NCI-H524 (cell line): Measurements from ENCODE around the gene CDH11.

ENCODE experiments used
- DNase-seq, 2 experiments: peaks; one replicate each; lab custom pipeline; 2025; lab: John Stamatoyannopoulos, UW

The CDH11 gene

GRCh38 chr16:65024767-65025178, 97.1 kb downstream of the CDH11 start:
- DNase-seq, result no peak

- no peak for DNase-seq
These were observed 98.1 kb downstream of the CDH11 start for GRCh38 chr16:65023802-65024201.

- no peak for DNase-seq
These were observed 99.8 kb downstream of the CDH11 start for GRCh38 chr16:65021852-65022595.

- DNase-seq, result no peak
These were observed 105.1 kb downstream of the CDH11 start for GRCh38 chr16:65016754-65017153.

DNA sequence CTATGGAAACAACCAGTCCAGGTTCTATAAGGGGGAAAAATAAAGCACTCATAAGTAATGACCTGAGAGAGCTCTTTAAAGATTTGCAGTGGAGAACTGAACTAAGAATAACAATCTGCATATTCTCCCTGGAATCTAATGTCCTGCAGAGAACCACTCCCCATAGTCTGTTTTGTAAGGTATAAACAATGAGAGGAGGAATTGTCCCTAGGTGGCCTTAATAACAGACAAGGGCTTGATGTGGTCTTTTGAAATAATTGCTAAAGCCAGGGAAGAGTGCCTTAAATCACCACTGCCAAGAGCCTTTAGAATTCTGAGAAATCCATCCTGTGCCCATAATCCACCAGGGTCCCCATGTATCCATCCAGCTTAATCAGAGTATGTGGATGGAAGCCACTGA, 106.3 kb downstream of the CDH11 start:
- DNase-seq, result no peak

GRCh38 chr16:65012357-65012756, 109.5 kb downstream of the CDH11 start:
- no peak for DNase-seq

DNA sequence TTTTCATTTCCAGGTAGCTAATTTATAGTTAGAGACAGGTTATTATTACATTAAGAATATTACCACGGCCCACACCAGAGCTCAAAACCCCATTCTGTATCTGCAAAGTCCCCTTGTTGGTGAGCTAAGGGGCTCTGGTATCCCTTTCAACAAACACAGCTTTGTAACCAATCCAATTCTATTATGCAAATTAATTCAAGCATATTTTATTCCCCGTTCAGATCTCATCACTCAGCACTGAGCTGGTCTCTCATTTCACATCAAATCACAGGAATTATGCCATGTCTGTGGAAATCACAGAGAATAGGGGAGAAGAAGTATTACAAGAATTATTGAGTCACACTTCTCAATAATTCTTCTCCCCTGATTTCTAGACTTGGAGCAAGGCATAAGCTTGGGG, 111.7 kb downstream of the CDH11 start:
- DNase-seq, result no peak

GRCh38 chr16:65005696-65006095, 116.2 kb downstream of the CDH11 start:
- no peak for DNase-seq

- DNase-seq, result no peak
These were observed 117.3 kb downstream of the CDH11 start for GRCh38 chr16:65004570-65004969.

DNA sequence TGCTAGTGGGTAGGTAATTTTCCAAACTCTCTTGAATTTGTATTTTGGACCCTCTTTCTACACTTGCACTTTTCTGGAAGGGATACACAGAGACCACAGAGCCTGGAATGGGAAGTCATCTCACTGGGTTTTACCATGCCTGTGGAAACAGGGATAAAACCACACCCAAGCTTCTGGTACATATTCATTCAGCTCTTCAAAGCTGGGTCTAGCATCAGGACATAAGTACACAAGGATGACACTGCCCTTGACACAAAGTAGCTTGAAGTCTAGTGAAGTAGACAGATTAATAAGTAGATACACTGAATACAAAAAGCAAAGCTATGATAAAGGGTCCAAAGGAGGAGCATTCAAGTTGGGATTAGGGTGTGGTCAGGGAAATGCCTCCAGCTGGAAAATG, 118.2 kb downstream of the CDH11 start:
- no peak for DNase-seq

GRCh38 chr16:65002265-65002664, 119.6 kb downstream of the CDH11 start:
- DNase-seq, result peak in 1 of 2 experiments; percentile 40

- DNase-seq, result no peak
These were observed 121.2 kb downstream of the CDH11 start for GRCh38 chr16:65000654-65001053.

DNA sequence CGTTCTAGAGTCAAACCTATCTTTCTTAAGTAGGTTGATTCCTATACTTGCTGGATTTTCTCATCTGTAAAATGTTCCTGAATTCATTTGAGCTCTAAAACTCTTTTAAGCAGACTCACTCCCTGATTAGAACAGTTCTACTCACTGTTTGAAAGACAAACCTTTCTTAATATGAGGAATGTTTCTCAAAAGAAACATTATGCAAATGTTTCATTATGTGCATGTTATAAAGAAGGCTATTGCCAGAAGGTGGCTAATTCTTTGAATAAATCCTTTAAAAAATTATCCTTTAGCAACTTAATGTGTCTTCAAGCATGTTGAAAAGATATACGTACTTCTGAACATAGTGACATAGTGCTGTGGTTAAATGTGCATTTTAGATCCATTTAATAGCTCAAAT, 124.1 kb downstream of the CDH11 start:
- DNase-seq, result no peak

- no peak for DNase-seq
These were observed 124.7 kb downstream of the CDH11 start for GRCh38 chr16:64997121-64997520.

DNA sequence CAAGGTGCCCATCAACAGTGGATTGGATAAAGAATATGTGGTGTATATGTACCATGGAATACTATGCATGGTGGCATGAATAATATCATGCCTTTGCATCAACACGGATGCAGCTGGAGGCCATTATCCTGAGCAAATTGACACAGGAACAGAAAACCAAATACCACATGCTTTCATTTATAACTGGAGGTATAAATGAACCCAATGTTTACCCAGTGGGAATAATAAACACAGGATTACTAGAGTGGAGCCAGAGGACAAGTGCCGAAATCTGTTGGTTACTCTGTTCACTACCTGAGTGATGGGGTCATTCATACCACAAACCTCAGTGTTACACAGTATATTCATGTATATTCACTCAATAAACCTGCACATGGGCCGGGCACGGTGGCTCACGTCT, 125.2 kb downstream of the CDH11 start:
- no peak for DNase-seq

DNA sequence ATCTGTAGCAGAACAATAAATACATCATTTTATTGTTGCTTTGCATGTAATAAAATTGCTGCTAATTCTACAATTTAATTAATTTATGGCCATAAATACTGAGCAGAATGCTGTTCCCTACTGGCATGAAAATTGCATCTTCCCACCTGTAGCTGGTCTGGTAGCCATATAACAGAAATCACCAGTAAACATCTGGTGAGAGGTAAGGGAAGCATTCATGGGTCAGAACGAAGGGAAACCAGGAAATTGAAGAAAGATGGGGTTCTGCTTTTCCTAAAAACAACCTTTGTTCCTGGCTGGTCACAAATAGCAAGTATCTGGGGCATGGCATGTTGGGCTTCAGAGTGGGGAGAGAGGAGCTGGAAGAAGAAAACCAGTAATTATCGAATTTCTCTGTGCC, 128.4 kb downstream of the CDH11 start:
- DNase-seq, result no peak

GRCh38 chr16:64991001-64991400, 130.9 kb downstream of the CDH11 start:
- DNase-seq, result no peak

GRCh38 chr16:64990101-64990500, 131.8 kb downstream of the CDH11 start:
- DNase-seq, result no peak

GRCh38 chr16:64989050-64989449, 132.8 kb downstream of the CDH11 start:
- DNase-seq, result no peak

GRCh38 chr16:64983963-64984362, 137.9 kb downstream of the CDH11 start:
- peak; percentile 85 to 95 for DNase-seq

DNA sequence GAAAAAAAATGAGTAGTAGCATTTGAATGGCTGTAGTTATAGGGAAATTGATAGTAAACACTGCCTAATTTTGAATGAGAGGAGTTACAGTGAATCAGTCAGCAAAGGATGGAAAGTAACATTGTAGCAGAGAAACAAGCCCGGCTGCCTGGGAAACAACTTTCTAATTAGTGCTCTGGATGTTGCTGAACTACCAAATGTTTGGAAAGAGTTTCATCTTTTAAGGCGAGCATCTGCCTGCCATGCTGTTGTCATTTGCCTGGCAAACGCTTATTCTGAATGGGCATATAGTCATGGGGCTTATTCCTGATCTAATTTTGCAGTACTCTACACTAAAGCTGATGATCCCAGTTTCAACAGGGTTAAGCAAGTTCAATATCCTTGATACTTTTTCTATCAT, 138.6 kb downstream of the CDH11 start:
- peak in 1 of 2 experiments; percentile 36 for DNase-seq

DNA sequence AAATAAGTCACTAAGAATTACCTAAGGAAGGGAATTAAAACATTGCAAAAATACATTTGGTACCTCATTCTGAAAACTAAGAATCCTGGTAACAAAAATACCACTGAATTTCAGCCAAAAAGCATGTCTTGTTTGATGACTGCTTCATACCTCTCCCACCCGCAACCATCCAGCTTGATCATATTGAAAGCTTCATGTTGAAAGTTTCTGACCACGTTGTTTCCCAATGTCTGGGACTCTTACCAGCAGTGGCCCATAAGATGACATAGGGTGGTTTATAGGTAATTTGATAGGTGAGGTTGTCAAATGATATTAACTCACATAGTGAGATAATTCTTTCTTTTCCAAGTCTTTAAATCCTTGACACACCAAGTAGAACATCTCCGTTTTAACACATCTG, 139.3 kb downstream of the CDH11 start:
- peak in 1 of 2 experiments; percentile 44 for DNase-seq

DNA sequence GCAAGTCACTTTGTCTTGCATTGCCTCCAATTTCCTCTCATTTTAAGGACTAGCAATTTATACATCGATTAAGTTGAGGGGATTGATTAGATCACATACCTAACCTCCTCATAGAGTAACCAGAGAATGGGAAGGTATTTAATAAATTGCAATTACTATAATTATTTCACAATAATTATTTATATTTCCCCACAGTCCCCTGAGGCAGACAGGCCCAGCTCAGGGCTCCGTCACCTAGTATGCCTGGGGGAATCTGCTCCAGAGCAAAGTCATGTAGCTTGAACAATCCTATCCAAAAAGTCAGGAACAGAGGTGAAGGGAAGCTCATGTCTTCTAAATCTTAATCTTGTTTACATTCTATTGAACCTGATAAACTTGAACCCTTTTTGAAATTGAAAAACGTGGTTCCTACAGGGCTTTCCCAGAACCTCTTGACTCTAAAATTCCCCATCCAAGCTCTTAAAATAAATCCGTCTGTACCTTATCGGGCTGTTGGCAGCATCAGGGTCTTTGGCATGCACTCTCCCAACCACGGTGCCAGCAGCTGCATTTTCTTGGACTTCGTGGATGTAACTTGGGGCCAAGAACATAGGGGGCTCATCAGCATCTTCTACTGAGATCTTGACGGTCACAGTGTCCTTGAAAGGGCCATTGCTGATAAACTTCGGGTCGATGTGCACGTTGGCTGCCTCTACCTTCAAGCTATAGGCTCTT, 140.1 kb downstream of the CDH11 start:
- DNase-seq, result no peak
